GM12874 (cell line): ENCODE results near the gene CCR3.

Experiments used
- CTCF ChIP-seq: IDR thresholded peaks from 2 replicates; pipeline ENCODE4 v1.5.1; 2011; ENCODE audit warnings: low read depth, mild to moderate bottlenecking, control low read depth, low read length, moderate library complexity; ENCODE audit not compliant: insufficient read depth

CCR3 gene

GRCh38 chr3:46264002-46264401, 21.7 kb downstream of the CCR3 start:
- TF ChIP-seq CTCF: no peak

GRCh38 chr3:46266598-46266997, 24.3 kb downstream of the CCR3 start:
- TF ChIP-seq CTCF: no peak

- TF ChIP-seq CTCF: no peak
Observed at GRCh38 chr3:46269556-46269955, 27.3 kb downstream of the CCR3 start.

- no peak for TF ChIP-seq CTCF
Observed at GRCh38 chr3:46270474-46270873, 28.2 kb downstream of the CCR3 start.

- TF ChIP-seq CTCF: no peak
Observed at GRCh38 chr3:46271209-46271745, 29.0 kb downstream of the CCR3 start.

GRCh38 chr3:46272028-46272451, 29.8 kb downstream of the CCR3 start:
- no peak for TF ChIP-seq CTCF

- TF ChIP-seq CTCF: peak; percentile 86
Observed at GRCh38 chr3:46276497-46277099, 34.3 kb downstream of the CCR3 start.
